Loucy (cell line): Measurements from ENCODE around the gene FAT2.

ENCODE experiments used
- H2AFZ ChIP-seq: fragments of 200-600 bp; sonication (generic); 2 replicates; pipeline ENCODE4 v1.6.0; 2016; ENCODE audit warnings: antibody characterized with exemption, mild to moderate bottlenecking, low read length, moderate library complexity
- H3F3A ChIP-seq: fragments of 200-600 bp; 2 replicates; pipeline ENCODE4 v1.6.0; 2016; ENCODE audit warnings: antibody characterized with exemption, low read depth, mild to moderate bottlenecking
- H3K27me3 ChIP-seq: fragments of 200-600 bp; sonication (generic); 2 replicates; pipeline ENCODE4 v1.6.1; 2014; ENCODE audit warnings: low read length, mild to moderate bottlenecking; ENCODE audit not compliant: insufficient read depth, poor library complexity, severe bottlenecking
- H3K36me3 ChIP-seq: fragments of 200-600 bp; sonication (generic); 2 replicates; pipeline ENCODE4 v1.6.1; 2016; ENCODE audit warnings: low read length; ENCODE audit not compliant: insufficient read depth
- H3K4me1 ChIP-seq: fragments of 200-600 bp; sonication (generic); 2 replicates; pipeline ENCODE4 v1.5.1; 2014; ENCODE audit warnings: low read length, mild to moderate bottlenecking; ENCODE audit not compliant: insufficient read depth, poor library complexity, severe bottlenecking
- H3K4me2 ChIP-seq: fragments of 200-600 bp; sonication (generic); 2 replicates; pipeline ENCODE4 v1.6.0; 2014; ENCODE audit warnings: antibody characterized with exemption, low read length, low read depth, mild to moderate bottlenecking; ENCODE audit not compliant: poor library complexity, severe bottlenecking
- H3K4me3 ChIP-seq: fragments of 200-600 bp; sonication (generic); 2 replicates; pipeline ENCODE4 v1.5.1; 2014; ENCODE audit warnings: low read length, mild to moderate bottlenecking, mixed read lengths; ENCODE audit not compliant: poor library complexity, severe bottlenecking
- H3K79me2 ChIP-seq: fragments of 200-600 bp; sonication (generic); 2 replicates; pipeline ENCODE4 v1.6.1; 2014; ENCODE audit warnings: low read length; ENCODE audit not compliant: insufficient read depth
- H3K9ac ChIP-seq: fragments of 200-600 bp; sonication (generic); 2 replicates; pipeline ENCODE4 v1.6.0; 2014; ENCODE audit warnings: mild to moderate bottlenecking, low read depth, low read length, moderate library complexity; ENCODE audit not compliant: poor library complexity, severe bottlenecking
- H3K9me2 ChIP-seq: fragments of 200-600 bp; sonication (generic); replicated peaks from 2 replicates; pipeline ENCODE4 v1.6.1; 2016; ENCODE audit warnings: low read depth, low read length, mixed read lengths
- H3K9me3 ChIP-seq: fragments of 200-600 bp; sonication (generic); 2 replicates; pipeline ENCODE4 v1.6.1; 2014; ENCODE audit warnings: mild to moderate bottlenecking, antibody characterized with exemption, low read length, low read depth; ENCODE audit not compliant: insufficient read depth
- H4K20me1 ChIP-seq: fragments of 200-600 bp; sonication (generic); 2 replicates; pipeline ENCODE4 v1.6.0; 2014; ENCODE audit warnings: antibody characterized with exemption, low read length, mild to moderate bottlenecking; ENCODE audit not compliant: insufficient read depth, poor library complexity, severe bottlenecking
- CTCF ChIP-seq: fragments of 200-600 bp; sonication (generic); conservative IDR thresholded peaks from 2 replicates; pipeline ENCODE4 v1.5.1; 2014; ENCODE audit warnings: mild to moderate bottlenecking, antibody characterized with exemption, low read length
- EZH2phosphoT487 ChIP-seq: fragments of 200-600 bp; IDR thresholded peaks from 2 replicates; pipeline ENCODE4 v1.6.1; 2018; ENCODE audit warnings: antibody characterized with exemption, mild to moderate bottlenecking, moderate library complexity, borderline replicate concordance

FAT2 gene

GRCh38 chr5:151569132-151570046 lies 21.7 kb downstream of the FAT2 start:
- Histone ChIP-seq H3K4me2 (no peak overlapping the region), H3K9me3 (no peaks in the 10 kb centered on the region), H2AFZ (no peak overlapping the region)

GRCh38 chr5:151568036-151568435 lies 23.1 kb downstream of the FAT2 start:
- no peaks in the 10 kb centered on the region for H3K9me2 ChIP-seq
- no peaks in the 10 kb centered on the region for H3K36me3 ChIP-seq
- no peak overlapping the region for H3K9ac ChIP-seq
- H3F3A ChIP-seq = no peaks in the 10 kb centered on the region
- H3K4me1 ChIP-seq = no peaks in the 10 kb centered on the region
- TF ChIP-seq EZH2phosphoT487 (no peak), CTCF (no peak)
- no peak overlapping the region for H3K4me2 ChIP-seq
- H2AFZ ChIP-seq = no peak overlapping the region
- H3K27me3 ChIP-seq = no peaks in the 10 kb centered on the region
- no peaks in the 10 kb centered on the region for H3K9me3 ChIP-seq
- H3K4me3 ChIP-seq = no peak overlapping the region
- no peaks in the 10 kb centered on the region for H4K20me1 ChIP-seq
- no peaks in the 10 kb centered on the region for H3K79me2 ChIP-seq

More at GRCh38 chr5:151569132-151570046, 21.7 kb downstream of the FAT2 start:
- no peak overlapping the region for H3K9ac ChIP-seq
- no peak overlapping the region for H3K4me3 ChIP-seq
- TF ChIP-seq CTCF (no peak), EZH2phosphoT487 (no peak)
- H3F3A ChIP-seq = no peaks in the 10 kb centered on the region
- H3K27me3 ChIP-seq = no peaks in the 10 kb centered on the region
- H3K36me3 ChIP-seq = no peaks in the 10 kb centered on the region
- no peaks in the 10 kb centered on the region for H3K9me2 ChIP-seq
- no peaks in the 10 kb centered on the region for H4K20me1 ChIP-seq
- H3K79me2 ChIP-seq = no peaks in the 10 kb centered on the region
- H3K4me1 ChIP-seq = no peaks in the 10 kb centered on the region

GRCh38 chr5:151565971-151566370 lies 25.2 kb downstream of the FAT2 start:
- no peaks in the 10 kb centered on the region for H4K20me1 ChIP-seq
- H3K9me2 ChIP-seq = no peaks in the 10 kb centered on the region
- no peaks in the 10 kb centered on the region for H3K27me3 ChIP-seq
- no peak overlapping the region for H2AFZ ChIP-seq
- H3K9ac ChIP-seq = no peak overlapping the region
- H3K9me3 ChIP-seq = no peaks in the 10 kb centered on the region
- no peaks in the 10 kb centered on the region for H3K4me1 ChIP-seq
- H3K36me3 ChIP-seq = no peaks in the 10 kb centered on the region
- H3K79me2 ChIP-seq = no peaks in the 10 kb centered on the region
- TF ChIP-seq EZH2phosphoT487 (no peak), CTCF (no peak)
- no peak overlapping the region for H3K4me2 ChIP-seq
- no peak overlapping the region for H3K4me3 ChIP-seq
- H3F3A ChIP-seq = no peaks in the 10 kb centered on the region
